Measurements from ENCODE around the gene KIF15. TPM values are rescaled to one million over a fixed set of nuclear protein-coding genes. Genes with fewer than 3 reads are reported as not detected.

KIF15 gene
- total RNA-seq, 1 donor from 2014 or later, result 0.64 TPM

DNA sequence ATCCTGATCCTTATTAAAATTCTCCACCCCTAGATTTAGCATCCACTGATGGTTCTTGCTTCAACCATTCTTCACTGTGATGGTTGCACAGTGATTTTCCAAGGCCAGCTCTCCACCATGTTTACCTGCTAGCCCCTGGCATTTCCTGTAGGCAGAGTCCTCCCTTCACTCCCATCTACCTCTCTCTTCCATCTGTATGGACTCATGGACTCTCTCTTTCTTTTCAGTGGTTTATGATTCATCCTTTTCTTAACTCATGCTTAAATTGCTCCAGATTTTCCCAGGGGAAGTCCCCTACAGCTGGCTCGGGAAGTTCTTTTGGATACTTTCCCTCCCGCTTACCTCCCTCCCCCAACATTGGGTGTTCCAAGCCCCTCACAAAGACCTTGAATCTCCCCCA, 131.5 kb downstream of the KIF15 start:
- no peak overlapping the region for H3K4me3 ChIP-seq
- no peaks in the 10 kb centered on the region for H3K27me3 ChIP-seq
- H3K9me3 ChIP-seq, result no peaks in the 10 kb centered on the region
- TF ChIP-seq CTCF (IDR thresholded peaks at IDR 0.05), result no peak
- intact Hi-C loops (cut with DNase I), result no loop called here
- no peaks in the 10 kb centered on the region for H3K4me1 ChIP-seq
- H3K27ac ChIP-seq, result no peak overlapping the region
- no peak for DNase-seq (ENCODE audit: low spot score in 2 of 2)
- H3K36me3 ChIP-seq, result no peaks in the 10 kb centered on the region

DNA sequence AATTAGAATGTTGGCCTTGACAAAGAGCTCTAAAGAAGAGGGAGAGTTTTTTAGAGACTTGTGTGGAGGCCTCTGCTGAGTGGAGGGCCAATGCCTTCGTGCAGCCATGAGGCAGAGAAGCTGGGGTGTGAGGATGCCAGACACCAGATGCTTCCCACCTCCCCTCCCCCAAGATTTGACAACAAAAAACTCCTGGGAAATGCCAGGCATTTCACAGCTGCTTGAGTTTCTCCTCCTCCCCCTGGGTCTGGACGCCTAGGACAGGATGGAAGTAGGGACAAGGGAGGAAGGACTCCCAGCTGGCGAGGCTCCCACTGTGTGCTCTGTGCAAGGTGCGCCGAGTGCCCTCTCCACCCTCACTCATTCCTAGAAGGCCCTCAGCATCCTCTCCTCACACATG, 132.9 kb downstream of the KIF15 start:
- Histone ChIP-seq H3K4me3 (no peak overlapping the region), H3K36me3 (no peaks in the 10 kb centered on the region), H3K27me3 (no peaks in the 10 kb centered on the region), H3K4me1 (no peaks in the 10 kb centered on the region), H3K9me3 (no peaks in the 10 kb centered on the region), H3K27ac (no peak overlapping the region)
- TF ChIP-seq CTCF (IDR thresholded peaks at IDR 0.05), result no peak
- intact Hi-C loops (cut with DNase I), result no loop called here
- no peak for DNase-seq (ENCODE audit: low spot score in 2 of 2)

DNA sequence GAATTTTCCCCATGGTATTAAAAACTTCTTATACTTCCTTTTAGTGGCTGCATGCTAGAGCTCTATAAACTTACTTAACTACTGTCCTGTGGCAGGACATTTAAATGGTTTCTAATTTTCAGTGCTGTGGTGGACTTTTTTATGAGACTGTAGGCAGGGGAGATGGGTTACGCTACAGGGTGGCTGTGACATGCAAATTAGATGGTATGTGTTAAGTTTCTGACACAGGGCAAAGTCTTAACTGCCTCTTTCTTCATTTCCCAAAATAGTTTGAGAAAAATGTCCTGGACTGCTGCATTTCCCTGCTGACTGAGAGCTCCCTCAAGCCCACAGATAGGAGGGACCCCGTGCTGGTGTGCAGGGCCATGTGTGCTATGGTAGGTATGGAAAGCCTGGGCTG, 134.8 kb downstream of the KIF15 start:
- no peak for DNase-seq (ENCODE audit: low spot score in 2 of 2)
- H3K36me3 ChIP-seq, result no peaks in the 10 kb centered on the region
- intact Hi-C loops (cut with DNase I), result no loop called here
- H3K9me3 ChIP-seq, result no peaks in the 10 kb centered on the region
- no peaks in the 10 kb centered on the region for H3K4me1 ChIP-seq
- H3K4me3 ChIP-seq, result no peak overlapping the region
- no peak for TF ChIP-seq CTCF (IDR thresholded peaks at IDR 0.05)
- no peaks in the 10 kb centered on the region for H3K27me3 ChIP-seq
- H3K27ac ChIP-seq, result no peak overlapping the region

GRCh38 chr3:44899683-44900367, 138.2 kb downstream of the KIF15 start:
- H3K4me1 ChIP-seq, result no peaks in the 10 kb centered on the region
- no peak overlapping the region for H3K4me3 ChIP-seq
- no peak overlapping the region for H3K27ac ChIP-seq
- no peaks in the 10 kb centered on the region for H3K9me3 ChIP-seq
- intact Hi-C loops (cut with DNase I), result no loop called here
- TF ChIP-seq CTCF (IDR thresholded peaks at IDR 0.05), result no peak
- no peaks in the 10 kb centered on the region for H3K27me3 ChIP-seq
- DNase-seq (ENCODE audit: low spot score in 2 of 2), result peak in 1 of 2 donors; percentile 15
- no peaks in the 10 kb centered on the region for H3K36me3 ChIP-seq

DNA sequence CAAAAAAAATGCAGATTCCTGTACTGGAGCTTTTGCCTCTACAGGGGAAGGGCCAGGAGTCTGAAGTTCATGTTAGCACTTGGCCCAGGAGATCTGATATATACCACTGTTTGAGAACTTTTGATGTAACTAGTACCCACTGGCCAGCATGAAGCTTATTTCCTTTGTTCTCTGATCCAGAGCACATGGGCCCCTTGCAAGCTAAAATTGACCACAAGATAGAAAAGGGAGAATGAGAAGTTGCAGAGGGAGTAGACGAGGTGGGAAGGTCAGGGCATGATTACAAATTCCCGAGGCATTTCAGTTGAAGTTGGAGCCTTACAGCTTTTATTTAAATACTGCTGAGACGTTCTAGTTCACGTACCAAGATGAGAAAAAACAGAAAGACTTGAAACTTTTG, 141.0 kb downstream of the KIF15 start:
- no peaks in the 10 kb centered on the region for H3K27me3 ChIP-seq
- no peak for TF ChIP-seq CTCF (IDR thresholded peaks at IDR 0.05)
- no peak for DNase-seq (ENCODE audit: low spot score in 2 of 2)
- intact Hi-C loops (cut with DNase I), result no loop called here
- H3K36me3 ChIP-seq, result no peaks in the 10 kb centered on the region
- H3K9me3 ChIP-seq, result no peaks in the 10 kb centered on the region
- no peaks in the 10 kb centered on the region for H3K4me1 ChIP-seq
- H3K4me3 ChIP-seq, result no peak overlapping the region
- no peak overlapping the region for H3K27ac ChIP-seq

Other genes starting within 250 kb of the KIF15 start
- gene ZKSCAN7, start 206.6 kb upstream of the KIF15 start, total RNA-seq, result not detected
- 0.43 TPM for gene ZNF660, start 176.8 kb upstream of the KIF15 start, total RNA-seq
- gene ZNF197, start 136.8 kb upstream of the KIF15 start, total RNA-seq, result 18.1 TPM
- 4.8 TPM for gene ZNF35, start 113.1 kb upstream of the KIF15 start, total RNA-seq
- gene ZNF502, start 49.1 kb upstream of the KIF15 start, total RNA-seq, result 6.5 TPM
- not detected for gene ZNF501, start 32.2 kb upstream of the KIF15 start, total RNA-seq
- gene KIAA1143, start 175 bp upstream of the KIF15 start, total RNA-seq, result 12.0 TPM
- not detected for gene TMEM42, start 100.1 kb downstream of the KIF15 start, total RNA-seq
- not detected for gene TGM4, start 112.8 kb downstream of the KIF15 start, total RNA-seq
- gene ZDHHC3, start 214.4 kb downstream of the KIF15 start, total RNA-seq, result 67.8 TPM
- 51.2 TPM for gene EXOSC7, start 214.4 kb downstream of the KIF15 start, total RNA-seq